Transverse colon (tissue), 4 donors: ENCODE results near the gene ANKRD1.

Source experiments
- EP300 ChIP-seq: sonication (generic); formaldehyde crosslinking; IDR thresholded peaks from one replicate; pipeline ENCODE4 v1.6.1; 2017; ENCODE audit warnings: antibody characterized with exemption, low read depth
- POLR2A ChIP-seq: fragments of 450-650 bp; IDR thresholded peaks from one replicate; pipeline ENCODE4 v1.6.1; 2016; ENCODE audit warnings: antibody characterized with exemption, mild to moderate bottlenecking, moderate library complexity
- POLR2AphosphoS5 ChIP-seq, 3 donors: sonication (generic); formaldehyde crosslinking; IDR thresholded peaks; one replicate each; pipeline ENCODE4 v1.6.1; 2016; ENCODE audit warnings: antibody characterized with exemption in 3 of 3
- TF ChIP-seq, protein P1 (sequence below), 5 experiments: fragments of 200-600 bp in 3 of 5; fragments of 450-650 bp in 2 of 5; sonication (generic) in 3 of 5; IDR thresholded peaks; 1 replicate in 2 of 5; 2 replicates in 3 of 5; pipeline ENCODE4 v1.5.1; 2016 to 2017; ENCODE audit warnings: antibody characterized with exemption in 5 of 5, inconsistent platforms in 3 of 5, mild to moderate bottlenecking in 2 of 5, moderate library complexity in 1 of 5

DNA sequence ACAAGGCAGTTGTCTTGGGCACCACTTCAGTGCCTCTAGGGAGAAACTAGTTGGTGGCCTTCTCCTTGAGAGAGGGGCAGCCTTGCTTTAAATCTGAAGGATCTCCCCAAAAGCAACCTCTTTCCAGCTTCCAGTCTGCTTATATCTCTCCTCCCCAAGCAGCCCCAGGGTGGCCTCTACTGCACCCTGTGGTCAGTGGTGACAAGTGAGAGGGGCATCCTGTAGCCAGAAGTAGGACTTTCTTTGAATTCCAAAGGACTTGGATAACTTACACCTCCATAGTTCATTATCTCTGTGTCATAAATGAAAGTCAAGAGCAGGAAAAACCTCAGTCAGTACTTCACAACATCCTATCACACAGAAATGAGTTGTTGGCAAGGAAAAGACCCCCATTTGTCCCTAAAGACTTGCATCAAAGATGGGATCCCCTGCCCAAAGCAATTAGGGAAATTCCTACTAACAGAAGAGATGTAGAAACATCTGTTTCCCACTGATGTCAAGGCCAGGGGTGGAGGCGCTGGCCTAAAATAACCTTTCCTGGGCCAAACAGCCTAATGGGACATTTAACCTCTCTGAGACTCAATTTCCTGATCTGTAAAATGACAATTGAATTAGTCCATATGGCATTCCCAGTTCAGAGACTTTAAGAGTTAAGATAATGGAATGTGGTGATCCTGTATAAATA is 44.0 kb upstream of the ANKRD1 start:
- TF ChIP-seq POLR2A (no peak), EP300 (no peak), POLR2AphosphoS5 (IDR thresholded peaks at IDR 0.05) (no peak)
- TF ChIP-seq, protein P1, sequence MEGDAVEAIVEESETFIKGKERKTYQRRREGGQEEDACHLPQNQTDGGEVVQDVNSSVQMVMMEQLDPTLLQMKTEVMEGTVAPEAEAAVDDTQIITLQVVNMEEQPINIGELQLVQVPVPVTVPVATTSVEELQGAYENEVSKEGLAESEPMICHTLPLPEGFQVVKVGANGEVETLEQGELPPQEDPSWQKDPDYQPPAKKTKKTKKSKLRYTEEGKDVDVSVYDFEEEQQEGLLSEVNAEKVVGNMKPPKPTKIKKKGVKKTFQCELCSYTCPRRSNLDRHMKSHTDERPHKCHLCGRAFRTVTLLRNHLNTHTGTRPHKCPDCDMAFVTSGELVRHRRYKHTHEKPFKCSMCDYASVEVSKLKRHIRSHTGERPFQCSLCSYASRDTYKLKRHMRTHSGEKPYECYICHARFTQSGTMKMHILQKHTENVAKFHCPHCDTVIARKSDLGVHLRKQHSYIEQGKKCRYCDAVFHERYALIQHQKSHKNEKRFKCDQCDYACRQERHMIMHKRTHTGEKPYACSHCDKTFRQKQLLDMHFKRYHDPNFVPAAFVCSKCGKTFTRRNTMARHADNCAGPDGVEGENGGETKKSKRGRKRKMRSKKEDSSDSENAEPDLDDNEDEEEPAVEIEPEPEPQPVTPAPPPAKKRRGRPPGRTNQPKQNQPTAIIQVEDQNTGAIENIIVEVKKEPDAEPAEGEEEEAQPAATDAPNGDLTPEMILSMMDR (IDR thresholded peaks at IDR 0.05), result no peak
